Adipose tissue (tissue), 3 donors: ENCODE data around the gene CACNB1. TPM values are rescaled to one million over a fixed set of nuclear protein-coding genes. Genes with fewer than 3 reads are reported as not detected.

Source experiments
- H3K27ac ChIP-seq: one replicate; pipeline ENCODE4 v1.5.1; 2013; ENCODE audit warnings: low read depth, low read length
- WGBS, 3 donors: extraction: QIAGEN DNeasy Blood & Tissue Kit; methylation state at CpG; one replicate each; pipeline ENCODE4 v1.1.7; 2013; 5-methylcytosine and 5-hydroxymethylcytosine counted together
- polyA plus RNA-seq, 3 donors: library from polyadenylated mRNA; stranded (reverse); fragments of 200-250 nt; gene quantifications; one replicate each; pipeline ENCODE4 v1.2.3, GENCODE V29; 2013
- donor health status: healthy with polysubstance abuse.
- donor health status: Bipolar disorder and iron deficiency.
- donor health status: healthy.

CACNB1 gene
- polyA plus RNA-seq, result 1 to 10 TPM; 1.4 to 4.6 (median 1.5) TPM

- WGBS, 3 donors, result 1 to 2% (median 1%) methylated on average over 32 to 55 of the region's 55 CpGs
- H3K27ac ChIP-seq, result peak within 1 kb of the TSS; percentile 58
These were observed at the start of gene CACNB1 for GRCh38 chr17:39197380-39198185. TSS of gene CACNB1 (minus strand) at chr17:39197669. CDS start at chr17:39197495, 174 bp downstream.

- H3K27ac ChIP-seq, result no peak overlapping the region
- 45 to 53% (median 51%) methylated on average over 3 of the region's 3 CpGs for WGBS, 3 donors
These were observed 48.8 kb upstream of the CACNB1 start for GRCh38 chr17:39246274-39246673.

- WGBS, 3 donors, result 35 to 44% (median 42%) methylated on average over 6 of the region's 6 CpGs
- H3K27ac ChIP-seq, result no peak overlapping the region
These were observed 47.4 kb upstream of the CACNB1 start for GRCh38 chr17:39244600-39245570.

- 35 to 59% (median 37%) methylated on average over 11 of the region's 11 CpGs for WGBS, 3 donors
- no peak overlapping the region for H3K27ac ChIP-seq
These were observed 46.6 kb upstream of the CACNB1 start for GRCh38 chr17:39244016-39244599.

- 68 to 87% (median 76%) methylated on average over 8 of the region's 8 CpGs for WGBS, 3 donors
- H3K27ac ChIP-seq, result no peak overlapping the region
These were observed 45.7 kb upstream of the CACNB1 start for GRCh38 chr17:39243155-39243554.

GRCh38 chr17:39240631-39241030, 43.2 kb upstream of the CACNB1 start:
- no peak overlapping the region for H3K27ac ChIP-seq
- 78 to 89% (median 84%) methylated on average over 5 of the region's 5 CpGs for WGBS, 3 donors

GRCh38 chr17:39239640-39240314, 42.3 kb upstream of the CACNB1 start:
- WGBS, 3 donors, result 24 to 30% (median 25%) methylated on average over 16 of the region's 16 CpGs
- H3K27ac ChIP-seq, result no peak overlapping the region

- no peak overlapping the region for H3K27ac ChIP-seq
- 31 to 38% (median 33%) methylated on average over 15 of the region's 15 CpGs for WGBS, 3 donors
These were observed 41.0 kb upstream of the CACNB1 start for GRCh38 chr17:39238311-39238972.

- 79 to 85% (median 81%) methylated on average over 7 of the region's 7 CpGs for WGBS, 3 donors
- H3K27ac ChIP-seq, result no peak overlapping the region
These were observed 40.1 kb upstream of the CACNB1 start for GRCh38 chr17:39237586-39237985.

- no peak overlapping the region for H3K27ac ChIP-seq
- 70 to 92% (median 82%) methylated on average over 4 to 6 of the region's 6 CpGs for WGBS, 3 donors
These were observed 39.5 kb upstream of the CACNB1 start for GRCh38 chr17:39236981-39237441.

GRCh38 chr17:39236450-39236927, 39.0 kb upstream of the CACNB1 start:
- H3K27ac ChIP-seq, result no peak overlapping the region
- WGBS, 3 donors, result 48 to 67% (median 61%) methylated on average over 5 of the region's 5 CpGs

GRCh38 chr17:39235555-39236449, 38.3 kb upstream of the CACNB1 start:
- H3K27ac ChIP-seq, result no peak overlapping the region
- 31 to 36% (median 34%) methylated on average over 18 of the region's 18 CpGs for WGBS, 3 donors

GRCh38 chr17:39231591-39232551, 34.4 kb upstream of the CACNB1 start:
- 7 to 12% (median 11%) methylated on average over 22 of the region's 22 CpGs for WGBS, 3 donors
- H3K27ac ChIP-seq, result no peak overlapping the region

GRCh38 chr17:39231091-39231561, 33.7 kb upstream of the CACNB1 start:
- H3K27ac ChIP-seq, result no peak overlapping the region
- 42 to 47% (median 45%) methylated on average over 10 of the region's 10 CpGs for WGBS, 3 donors

- 31 to 85% (median 83%) methylated on average over 1 of the region's 1 CpG for WGBS, 3 donors
- H3K27ac ChIP-seq, result no peak overlapping the region
These were observed 32.9 kb upstream of the CACNB1 start for GRCh38 chr17:39230361-39230760.
